OCI-LY3 (cell line): ENCODE data around the gene MEPCE.

Source experiments
- H2AFZ ChIP-seq: fragments of 200-600, 300-600 bp; shearing (Covaris generic); 2 replicates; pipeline ENCODE4 v1.6.0; 2014; ENCODE audit warnings: antibody characterized with exemption, low read depth, low read length
- H3K27ac ChIP-seq: fragments of 200-600, 300-600 bp; sonication (generic); 2 replicates; pipeline ENCODE4 v1.5.1; 2014; ENCODE audit warnings: mild to moderate bottlenecking, low read length, moderate library complexity, mixed read lengths
- H3K27me3 ChIP-seq: fragments of 200-600, 300-600 bp; sonication (generic); 2 replicates; pipeline ENCODE4 v1.6.1; 2014; ENCODE audit warnings: low read depth, low read length, mixed read lengths
- H3K36me3 ChIP-seq: fragments of 200-600, 300-600 bp; sonication (generic); replicated peaks from 2 replicates; pipeline ENCODE3; 2014; ENCODE audit warnings: low read depth, low read length, mixed read lengths
- H3K4me1 ChIP-seq: fragments of 300-600, 200-600 bp; sonication (generic); 2 replicates; pipeline ENCODE4 v1.6.1; 2014; ENCODE audit warnings: low read length, mixed read lengths
- H3K4me2 ChIP-seq: fragments of 200-600, 300-600 bp; sonication (generic); 2 replicates; pipeline ENCODE4 v1.6.1; 2014; ENCODE audit warnings: low read length, mixed read lengths
- H3K4me3 ChIP-seq: fragments of 300-600, 200-600 bp; sonication (generic); 2 replicates; pipeline ENCODE4 v1.5.1; 2014; ENCODE audit warnings: antibody characterized with exemption, mild to moderate bottlenecking, low read length, moderate library complexity
- H3K79me2 ChIP-seq: fragments of 300-600, 200-600 bp; shearing (Covaris generic); 2 replicates; pipeline ENCODE4 v1.6.1; 2014; ENCODE audit warnings: mild to moderate bottlenecking, low read length, mixed read lengths
- H3K9ac ChIP-seq: fragments of 300-600, 200-600 bp; shearing (Covaris generic); 2 replicates; pipeline ENCODE4 v1.6.0; 2014; ENCODE audit warnings: mild to moderate bottlenecking, low read length, moderate library complexity
- H3K9me3 ChIP-seq: fragments of 200-600, 300-600 bp; shearing (Covaris generic); 2 replicates; pipeline ENCODE4 v1.6.1; 2014; ENCODE audit warnings: low read length, mixed read lengths; ENCODE audit not compliant: insufficient read depth
- H4K20me1 ChIP-seq: fragments of 200-600, 300-600 bp; sonication (generic); 2 replicates; pipeline ENCODE4 v1.6.1; 2016; ENCODE audit warnings: low read length, mixed read lengths; ENCODE audit not compliant: insufficient read depth
- CTCF ChIP-seq: fragments of 200-600, 300-600 bp; sonication (generic); IDR thresholded peaks from 2 replicates; pipeline ENCODE4 v1.5.1; 2014; ENCODE audit warnings: antibody characterized with exemption, low read length, low read depth
- EZH2phosphoT487 ChIP-seq: fragments of 200-600 bp; shearing (Covaris generic); IDR thresholded peaks from 2 replicates; pipeline ENCODE4 v1.6.1; 2018; ENCODE audit warnings: antibody characterized with exemption, mixed run types, low read depth

The MEPCE gene

GRCh38 chr7:100401811-100402210, 27.8 kb upstream of the MEPCE start:
- TF ChIP-seq EZH2phosphoT487 (no peak), CTCF (no peak)
- Histone ChIP-seq H3K79me2 (no peaks in the 10 kb centered on the region), H3K4me2 (no peak overlapping the region), H3K9me3 (no peaks in the 10 kb centered on the region), H3K9ac (no peak overlapping the region), H3K36me3 (no peaks in the 10 kb centered on the region), H3K27ac (no peak overlapping the region), H3K4me1 (peaks cover 32% of the 10 kb centered on the region), H3K4me3 (no peak overlapping the region), H4K20me1 (no peaks in the 10 kb centered on the region), H3K27me3 (peaks cover 60% of the 10 kb centered on the region), H2AFZ (no peak overlapping the region)

GRCh38 chr7:100402241-100402640, 27.4 kb upstream of the MEPCE start:
- no peaks in the 10 kb centered on the region for H3K9me3 ChIP-seq
- H3K9ac ChIP-seq: no peak overlapping the region
- H3K36me3 ChIP-seq: no peaks in the 10 kb centered on the region
- H3K27ac ChIP-seq: no peak overlapping the region
- TF ChIP-seq EZH2phosphoT487 (no peak), CTCF (no peak)
- H4K20me1 ChIP-seq: no peaks in the 10 kb centered on the region
- no peak overlapping the region for H2AFZ ChIP-seq
- peaks cover 31% of the 10 kb centered on the region for H3K4me1 ChIP-seq
- no peaks in the 10 kb centered on the region for H3K79me2 ChIP-seq
- peaks cover 64% of the 10 kb centered on the region for H3K27me3 ChIP-seq
- H3K4me2 ChIP-seq: no peak overlapping the region
- H3K4me3 ChIP-seq: no peak overlapping the region

GRCh38 chr7:100406767-100407166, 22.9 kb upstream of the MEPCE start:
- no peak for TF ChIP-seq CTCF
- no peak for TF ChIP-seq EZH2phosphoT487
- H3K36me3 ChIP-seq: no peaks in the 10 kb centered on the region
- peaks cover 21% of the 10 kb centered on the region for H3K4me1 ChIP-seq
- no peak overlapping the region for H3K4me2 ChIP-seq
- H3K27ac ChIP-seq: no peak overlapping the region
- H3K79me2 ChIP-seq: no peaks in the 10 kb centered on the region
- H3K4me3 ChIP-seq: no peak overlapping the region
- no peaks in the 10 kb centered on the region for H3K9me3 ChIP-seq
- H2AFZ ChIP-seq: no peak overlapping the region
- H3K27me3 ChIP-seq: peaks cover 58% of the 10 kb centered on the region
- no peak overlapping the region for H3K9ac ChIP-seq
- no peaks in the 10 kb centered on the region for H4K20me1 ChIP-seq

GRCh38 chr7:100407285-100408180, 22.1 kb upstream of the MEPCE start:
- H4K20me1 ChIP-seq: no peaks in the 10 kb centered on the region
- no peaks in the 10 kb centered on the region for H3K9me3 ChIP-seq
- no peaks in the 10 kb centered on the region for H3K79me2 ChIP-seq
- peak overlapping the region; percentile 15; the same call in 1 of the 2 replicates for H3K4me2 ChIP-seq
- no peaks in the 10 kb centered on the region for H3K36me3 ChIP-seq
- no peak overlapping the region for H3K9ac ChIP-seq
- no peak for TF ChIP-seq EZH2phosphoT487
- peak; percentile 75 for TF ChIP-seq CTCF
- H3K27me3 ChIP-seq: peaks cover 51% of the 10 kb centered on the region
- no peak overlapping the region for H2AFZ ChIP-seq
- peaks cover 21% of the 10 kb centered on the region for H3K4me1 ChIP-seq
- H3K27ac ChIP-seq: no peak overlapping the region
- no peak overlapping the region for H3K4me3 ChIP-seq
